GM21381 (cell line): ENCODE results near the gene ANKRD24.
"Not testable (repeated sequence)": the region's sequence is repeated elsewhere in the genome, so short reads cannot be mapped to it uniquely, and the experiment has no call there.

Experiments
- ATAC-seq: cut with Tn5 transposase; IDR thresholded peaks from one replicate; pipeline ENCODE4 v1.9.1; 2021; ENCODE audit warnings: mild to moderate bottlenecking, moderate library complexity; ENCODE audit not compliant: unreplicated experiment

The ANKRD24 gene

DNA sequence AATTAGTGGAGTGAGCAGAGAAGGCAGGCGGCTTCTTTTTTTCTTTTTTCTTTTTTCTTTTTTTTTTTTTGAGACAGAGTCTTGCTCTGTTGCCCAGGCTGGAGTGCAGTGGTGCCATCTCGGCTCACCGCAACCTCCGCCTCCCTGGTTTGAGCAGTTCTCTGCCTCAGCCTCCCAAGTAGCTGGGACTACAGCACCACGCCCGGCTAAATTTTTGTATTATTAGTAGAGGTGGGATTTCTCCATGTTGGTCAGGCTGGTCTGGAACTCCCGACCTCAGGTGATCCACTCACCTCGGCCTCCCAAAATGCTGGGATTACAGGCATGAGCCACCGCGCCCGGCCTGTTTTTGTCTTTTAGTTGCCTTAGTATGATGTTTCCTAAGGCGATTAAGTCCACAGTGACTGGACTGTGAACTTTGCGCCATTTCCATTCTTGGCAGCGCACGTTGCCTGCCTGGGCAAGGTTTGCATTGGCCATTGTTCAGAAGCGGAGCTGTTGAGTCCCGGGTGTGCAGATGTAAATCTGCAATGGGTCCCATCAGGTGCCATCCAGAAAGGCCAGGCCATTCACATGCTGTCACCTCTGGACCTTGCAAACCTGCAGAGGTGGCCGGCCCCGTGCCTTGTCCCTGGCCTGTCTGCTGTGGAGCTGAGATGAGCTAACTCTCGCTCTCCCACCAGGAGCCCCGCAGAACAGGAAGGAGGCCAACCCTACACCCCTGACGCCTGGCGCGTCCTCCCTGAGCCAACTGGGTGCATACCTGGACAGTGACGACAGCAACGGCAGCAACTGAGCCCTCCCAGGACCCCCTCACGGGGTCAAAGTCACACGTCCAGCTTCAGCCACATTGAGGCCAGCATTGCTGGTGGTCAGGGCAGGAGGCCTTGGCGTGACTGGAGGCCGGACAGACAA is 85.7 kb downstream of the ANKRD24 start:
- no peak for ATAC-seq

DNA sequence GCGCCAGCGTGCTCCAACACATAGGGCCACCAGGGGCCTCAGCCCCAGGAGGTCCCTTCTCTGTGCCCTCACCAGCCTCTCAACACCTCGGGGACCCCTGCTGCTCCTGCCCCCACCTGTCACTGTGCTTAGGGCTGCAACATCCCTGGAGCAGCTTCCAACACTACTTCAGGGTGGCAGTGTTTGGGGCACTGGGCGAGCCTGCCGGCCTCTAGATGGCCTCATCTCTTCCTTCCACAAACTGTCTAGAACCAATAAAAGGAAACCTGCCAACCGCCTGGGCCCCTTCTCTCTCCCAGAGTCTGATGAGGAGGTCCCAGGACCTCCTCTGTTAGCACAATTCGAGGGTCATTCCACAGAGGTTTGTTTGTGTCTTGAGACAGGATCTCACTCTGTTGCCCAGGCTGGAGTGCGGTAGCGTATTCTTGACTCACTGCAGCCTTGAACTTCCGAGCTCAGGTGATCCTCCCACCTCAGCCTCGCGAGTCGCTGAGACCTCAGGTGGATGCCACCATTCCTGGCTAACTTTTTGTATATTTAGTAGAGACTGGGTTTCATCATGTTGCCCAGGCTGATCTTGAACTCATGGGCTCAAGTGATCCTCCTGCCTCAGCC is 86.4 kb downstream of the ANKRD24 start:
- ATAC-seq: no peak

DNA sequence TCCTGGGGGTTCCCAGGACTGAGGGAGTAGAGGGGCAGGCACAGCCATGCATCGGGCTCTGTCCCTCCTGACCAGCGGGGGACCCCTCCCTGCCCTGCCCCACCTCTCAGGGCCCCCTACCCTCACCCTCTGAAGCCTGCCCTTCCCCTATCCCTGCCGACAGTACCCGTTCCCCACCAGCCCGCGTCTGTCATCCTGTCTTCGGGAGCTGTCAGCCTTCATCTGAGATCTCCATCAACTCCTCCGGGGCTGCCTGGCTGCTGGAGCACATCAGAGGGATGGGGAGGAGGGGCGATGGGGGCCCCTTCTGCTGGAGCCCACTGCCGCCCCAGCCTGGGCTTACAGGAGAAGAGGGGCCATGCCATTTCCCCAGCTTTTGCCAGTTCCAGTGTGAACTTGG is 90.4 kb downstream of the ANKRD24 start:
- no peak for ATAC-seq

DNA sequence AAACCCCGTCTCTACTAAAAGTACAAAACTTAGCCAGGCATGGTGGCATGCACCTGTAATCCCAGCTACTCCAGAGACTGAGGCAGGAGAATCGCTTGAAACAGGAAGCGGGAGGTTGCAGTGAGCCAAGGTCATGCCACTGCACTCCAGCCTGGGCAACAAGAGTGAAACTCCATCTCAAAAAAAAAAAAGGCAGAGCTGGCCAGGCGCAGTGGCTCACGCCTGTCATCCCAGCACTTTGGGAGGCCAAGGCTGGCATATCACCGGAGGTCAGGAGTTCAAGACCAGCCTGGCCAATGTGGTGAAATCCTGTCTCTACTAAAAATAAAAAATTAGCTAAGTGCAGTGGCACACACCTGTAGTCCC is 91.8 kb downstream of the ANKRD24 start:
- not testable (repeated sequence) for ATAC-seq
